Measurements from ENCODE around the gene ZNF665.

- TF ChIP-seq CTCF (IDR thresholded peaks at IDR 0.05) (no peak), POLR2AphosphoS5 (IDR thresholded peaks at IDR 0.05) (no peak)
These were observed 35.0 kb downstream of the ZNF665 start for GRCh38 chr19:53158119-53158656.
